ENCODE measurements around the gene IFITM5. TPM values are rescaled to one million over a fixed set of nuclear protein-coding genes. Genes with fewer than 3 reads are reported as not detected.

IFITM5 gene
- total and polyA plus RNA-seq, 9 of the 15 experiments (the other 6 are each of a cell fraction or from before 2014, with no cell fraction given) = 0.19 TPM; not detected in 8

- no peak for TF ChIP-seq ZNF561 (CRISPR knock-in tag; conservative IDR thresholded peaks at IDR 0.05)
- no peak for TF ChIP-seq COPS2 (conservative IDR thresholded peaks at IDR 0.05)
- TF ChIP-seq FOXK1 (CRISPR knock-in tag; IDR thresholded peaks at IDR 0.05; ENCODE audit: borderline replicate concordance) = no peak
- TF ChIP-seq ZNF23 (CRISPR knock-in tag; IDR thresholded peaks at IDR 0.05) = no peak
- no peak; the same call in 1 of the 2 replicates for TF ChIP-seq ZNF175 (CRISPR knock-in tag; IDR thresholded peaks at IDR 0.05; ENCODE audit: low read depth)
- TF ChIP-seq CBX2 (IDR thresholded peaks at IDR 0.05; ENCODE audit: insufficient read depth, low read length, poor library complexity, severe bottlenecking) = no peak
- no peak for TF ChIP-seq SIRT6 (IDR thresholded peaks at IDR 0.05; ENCODE audit: low read depth, low read length)
- TF ChIP-seq HDAC3 (IDR thresholded peaks at IDR 0.05; ENCODE audit: borderline replicate concordance, partially characterized antibody) = no peak
- TF ChIP-seq ZBTB17 (CRISPR knock-in tag; IDR thresholded peaks at IDR 0.05) = no peak
- no peak for TF ChIP-seq L3MBTL2 (IDR thresholded peaks at IDR 0.05)
- TF ChIP-seq, protein P1, sequence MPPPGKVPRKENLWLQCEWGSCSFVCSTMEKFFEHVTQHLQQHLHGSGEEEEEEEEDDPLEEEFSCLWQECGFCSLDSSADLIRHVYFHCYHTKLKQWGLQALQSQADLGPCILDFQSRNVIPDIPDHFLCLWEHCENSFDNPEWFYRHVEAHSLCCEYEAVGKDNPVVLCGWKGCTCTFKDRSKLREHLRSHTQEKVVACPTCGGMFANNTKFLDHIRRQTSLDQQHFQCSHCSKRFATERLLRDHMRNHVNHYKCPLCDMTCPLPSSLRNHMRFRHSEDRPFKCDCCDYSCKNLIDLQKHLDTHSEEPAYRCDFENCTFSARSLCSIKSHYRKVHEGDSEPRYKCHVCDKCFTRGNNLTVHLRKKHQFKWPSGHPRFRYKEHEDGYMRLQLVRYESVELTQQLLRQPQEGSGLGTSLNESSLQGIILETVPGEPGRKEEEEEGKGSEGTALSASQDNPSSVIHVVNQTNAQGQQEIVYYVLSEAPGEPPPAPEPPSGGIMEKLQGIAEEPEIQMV (tag; conservative IDR thresholded peaks at IDR 0.05; ENCODE audit: low read depth) = no peak
- no peak for TF ChIP-seq MEF2A (IDR thresholded peaks at IDR 0.05; ENCODE audit: control insufficient read depth, low read depth, low read length)
- TF ChIP-seq BCOR (IDR thresholded peaks at IDR 0.05) = no peak
- TF ChIP-seq TGIF2 (CRISPR knock-in tag; IDR thresholded peaks at IDR 0.05) = no peak
- no peak for TF ChIP-seq KLF16 (IDR thresholded peaks at IDR 0.05)
- no peak for TF ChIP-seq ZKSCAN8 (CRISPR knock-in tag; IDR thresholded peaks at IDR 0.05)
- no peak for TF ChIP-seq CTCF (IDR thresholded peaks at IDR 0.05 in 2 of 3, conservative IDR thresholded peaks at IDR 0.05 in 1 of 3; ENCODE audit: insufficient read depth in 2 of 3, low read depth in 1 of 3, low read length in 3 of 3)
- TF ChIP-seq GATAD2B (IDR thresholded peaks at IDR 0.05; ENCODE audit: borderline replicate concordance) = no peak
- 0 out of 2 replicates have a peak, but pooled peaks have one; percentile 10 for TF ChIP-seq ZSCAN32 (CRISPR knock-in tag; IDR thresholded peaks at IDR 0.05)
- TF ChIP-seq MXI1 (IDR thresholded peaks at IDR 0.05; ENCODE audit: low read depth, low read length) = no peak
- TF ChIP-seq HIVEP1 (CRISPR knock-in tag; IDR thresholded peaks at IDR 0.05) = 0 out of 2 replicates have a peak, but pooled peaks have one; percentile 15
- no peak for TF ChIP-seq ZBTB8A (IDR thresholded peaks at IDR 0.05; ENCODE audit: partially characterized antibody)
- peak; percentile 52 for TF ChIP-seq RBFOX2 (IDR thresholded peaks at IDR 0.05; ENCODE audit: low read depth, low read length)
- no peak for TF ChIP-seq ZNF143 (CRISPR knock-in tag; IDR thresholded peaks at IDR 0.05)
- no peak for TF ChIP-seq NR2C1 (IDR thresholded peaks at IDR 0.05)
- no peak for TF ChIP-seq NR2C1 (tag; IDR thresholded peaks at IDR 0.05)
- TF ChIP-seq NCOA4 (IDR thresholded peaks at IDR 0.05; ENCODE audit: partially characterized antibody) = no peak
Observed at GRCh38 chr11:278001-278951, 21.1 kb downstream of the IFITM5 start, which contains the start of gene NLRP6 (continued).

Data from K562 (cell line).